Fibroblast of villous mesenchyme (primary cell): ENCODE results near the gene FOSB. TPM values are rescaled to one million over a fixed set of nuclear protein-coding genes. Genes with fewer than 3 reads are reported as not detected.

ENCODE experiments used
- small RNA-seq: library from RNA; depleted of rRNA; stranded (forward); fragments of <200 nt; gene quantifications from one replicate; pipeline ENCODE3, GENCODE V24; 2012
- total RNA-seq: library from RNA; depleted of rRNA; stranded (reverse); fragments of >200 nt; gene quantifications from 2 replicates; pipeline ENCODE4 v1.2.3, GENCODE V29; 2012

The FOSB gene
- total RNA-seq, 1 donor = 13.0 TPM

Small RNA genes within 50 kb of the gene (small RNA-seq; reads per million reads assigned to genes)
- gene MIR6088 = not detected

Other genes with a start within 250 kb of the FOSB start
- not detected in 2 replicates for gene EXOC3L2, start 222.6 kb upstream of the FOSB start, total RNA-seq
- gene MARK4, start 216.7 kb upstream of the FOSB start, total RNA-seq = 14.2 and 16.8 TPM in 2 replicates
- gene CKM, start 145.1 kb upstream of the FOSB start, total RNA-seq = 0.43 TPM in 1 of 2 replicates, not detected in the other
- gene KLC3, start 127.2 kb upstream of the FOSB start, total RNA-seq = 0.32 TPM in 1 of 2 replicates, not detected in the other
- 53.5 and 73.0 TPM in 2 replicates for gene ERCC2, start 97.4 kb upstream of the FOSB start, total RNA-seq
- gene PPP1R13L, start 62.9 kb upstream of the FOSB start, total RNA-seq = 5.6 and 8.4 TPM in 2 replicates
- 8.1 and 13.4 TPM in 2 replicates for gene POLR1G, start 61.4 kb upstream of the FOSB start, total RNA-seq
- 73.0 and 88.9 TPM in 2 replicates for gene ERCC1, start 44.1 kb upstream of the FOSB start, total RNA-seq
- 6.9 and 11.9 TPM in 2 replicates for gene RTN2, start 29.1 kb downstream of the FOSB start, total RNA-seq
- 1.3 and 2.3 TPM in 2 replicates for gene PPM1N, start 30.4 kb downstream of the FOSB start, total RNA-seq
- gene VASP, start 39.5 kb downstream of the FOSB start, total RNA-seq = 158 and 185 TPM in 2 replicates
- gene OPA3, start 116.8 kb downstream of the FOSB start, total RNA-seq = 8.2 and 8.4 TPM in 2 replicates
- not detected in 2 replicates for gene GPR4, start 134.2 kb downstream of the FOSB start, total RNA-seq
- 17.7 and 31.5 TPM in 2 replicates for gene EML2, start 171.4 kb downstream of the FOSB start, total RNA-seq
- gene GIPR, start 200.2 kb downstream of the FOSB start, total RNA-seq = 0.32 TPM in 1 of 2 replicates, not detected in the other
- gene SNRPD2, start 224.0 kb downstream of the FOSB start, total RNA-seq = 191 and 217 TPM in 2 replicates
- 28.0 and 29.8 TPM in 2 replicates for gene QPCTL, start 224.7 kb downstream of the FOSB start, total RNA-seq